Activated naive CD4-positive, alpha-beta T cell treated with anti-CD3 and anti-CD28 coated beads for 36 hours (primary cell): ENCODE data around the gene HACD3. TPM values are rescaled to one million over a fixed set of nuclear protein-coding genes. Genes with fewer than 3 reads are reported as not detected.
A peak's percentile ranks its signal among the peaks of the same experiment; 100 is the strongest.
"Not testable (repeated sequence)": the region's sequence is repeated elsewhere in the genome, so short reads cannot be mapped to it uniquely, and the experiment has no call there.

ENCODE experiments used
- CTCF ChIA-PET: fragments of 350-600 bp; sonication (Branson Sonifier 250); formaldehyde crosslinking; loops from one replicate; lab custom pipeline; 2021; ENCODE audit warnings: antibody characterized with exemption; lab: Charles Lee
- DNase-seq: peaks from one replicate; pipeline ENCODE4 v3.0.0-alpha.2; 2020
- H3K27ac Mint-ChIP-seq: one replicate; pipeline ENCODE4 v1.8.0; 2021; ENCODE audit warnings: mild to moderate bottlenecking, mixed read lengths
- H3K27me3 Mint-ChIP-seq: one replicate; pipeline ENCODE4 v1.8.0; 2021; ENCODE audit warnings: low read depth, mixed read lengths
- H3K36me3 Mint-ChIP-seq: one replicate; pipeline ENCODE4 v1.8.0; 2021; ENCODE audit warnings: low read depth, mixed read lengths
- H3K4me1 Mint-ChIP-seq: one replicate; pipeline ENCODE4 v1.8.0; 2021; ENCODE audit warnings: low read depth, mixed read lengths
- H3K4me3 Mint-ChIP-seq: one replicate; pipeline ENCODE4 v1.8.0; 2021; ENCODE audit warnings: mild to moderate bottlenecking, moderate library complexity, mixed read lengths
- H3K9me3 Mint-ChIP-seq: one replicate; pipeline ENCODE4 v1.8.0; 2021; ENCODE audit warnings: mixed read lengths
- intact Hi-C: fragments of 100-400 bp; cut with micrococcal nuclease; formaldehyde crosslinking; loops from one replicate; pipeline ENCODE4 v1.15.1; 2023
- total RNA-seq, 2 experiments: library from RNA; stranded (reverse); gene quantifications; one replicate each; pipeline ENCODE4 v1.2.3, GENCODE V29; 2021

HACD3 gene
- total RNA-seq, 2 experiments from 2014 or later = 29.1 to 30.1 TPM

- intact Hi-C loops = no loop called here
- Mint-ChIP-seq H3K27me3 (no peaks in the 10 kb centered on the region), H3K9me3 (no peaks in the 10 kb centered on the region), H3K4me3 (no peak overlapping the region), H3K27ac (no peak overlapping the region), H3K4me1 (peaks cover 4% of the 10 kb centered on the region), H3K36me3 (no peaks in the 10 kb centered on the region)
- CTCF ChIA-PET = interaction anchor here (0.6 kb wide), 3 partner anchors 32 to 457 kb away, joined by 3 to 4 read pairs (median 3); no protein-coding TSS in a partner anchor
- DNase-seq = no peak
These were observed 4.6 kb upstream of the HACD3 start for GRCh38 chr15:65525622-65526021.

GRCh38 chr15:65528461-65529060 is 1.7 kb upstream of the HACD3 start:
- no peaks in the 10 kb centered on the region for H3K36me3 Mint-ChIP-seq
- no peak overlapping the region for H3K27ac Mint-ChIP-seq
- no peak for DNase-seq
- H3K4me1 Mint-ChIP-seq = peaks cover 24% of the 10 kb centered on the region
- CTCF ChIA-PET = interaction anchor here (0.6 to 2.1 kb wide), 2 partner anchors 10 to 17 kb away, joined by 3 to 10 read pairs; no protein-coding TSS in a partner anchor
- H3K27me3 Mint-ChIP-seq = no peaks in the 10 kb centered on the region
- no peak overlapping the region for H3K4me3 Mint-ChIP-seq
- intact Hi-C loops = no loop called here
- no peaks in the 10 kb centered on the region for H3K9me3 Mint-ChIP-seq

GRCh38 chr15:65529762-65530317 is 423 bp upstream of the HACD3 start:
- CTCF ChIA-PET = no interaction called here
- intact Hi-C loops = loop anchor here (1.0 to 5.0 kb wide), 3 partner anchors 13 to 762 kb away; partner anchors contain the start of genes DIS3L, DPP8 and INTS14

GRCh38 chr15:65532738-65533051 is 2.4 kb downstream of the HACD3 start:
- intact Hi-C loops = loop anchor here (5.0 kb wide), 1 partner anchor 760 kb away; the partner anchor contains the start of gene DIS3L
- no peak for DNase-seq
- no peak overlapping the region for H3K27ac Mint-ChIP-seq
- no peak overlapping the region for H3K4me3 Mint-ChIP-seq
- H3K9me3 Mint-ChIP-seq = no peaks in the 10 kb centered on the region
- CTCF ChIA-PET = interaction anchor here (0.6 kb wide), 1 partner anchor 36 kb away, joined by 3 read pairs; no protein-coding TSS in a partner anchor
- H3K27me3 Mint-ChIP-seq = no peaks in the 10 kb centered on the region
- H3K4me1 Mint-ChIP-seq = peaks cover 32% of the 10 kb centered on the region
- H3K36me3 Mint-ChIP-seq = peaks cover 3% of the 10 kb centered on the region

More at GRCh38 chr15:65529762-65530317, 423 bp upstream of the HACD3 start:
- Mint-ChIP-seq H3K27ac (peak overlapping the region; percentile 69), H3K9me3 (no peaks in the 10 kb centered on the region), H3K27me3 (no peaks in the 10 kb centered on the region), H3K4me3 (peak overlapping the region; percentile 83), H3K4me1 (peaks cover 32% of the 10 kb centered on the region), H3K36me3 (no peaks in the 10 kb centered on the region)
- DNase-seq = no peak

GRCh38 chr15:65533057-65533756 is 2.9 kb downstream of the HACD3 start:
- no peak overlapping the region for H3K4me3 Mint-ChIP-seq
- H3K27ac Mint-ChIP-seq = no peak overlapping the region
- H3K27me3 Mint-ChIP-seq = no peaks in the 10 kb centered on the region
- H3K36me3 Mint-ChIP-seq = peaks cover 7% of the 10 kb centered on the region
- no peaks in the 10 kb centered on the region for H3K9me3 Mint-ChIP-seq
- CTCF ChIA-PET = interaction anchor here (0.6 to 0.9 kb wide), 2 partner anchors 36 to 757 kb away, joined by 3 read pairs; no protein-coding TSS in a partner anchor
- peaks cover 36% of the 10 kb centered on the region for H3K4me1 Mint-ChIP-seq
- no peak for DNase-seq
- intact Hi-C loops = loop anchor here (5.0 kb wide), 1 partner anchor 759 kb away; the partner anchor contains the start of gene DIS3L

GRCh38 chr15:65535192-65535591 is 4.9 kb downstream of the HACD3 start:
- H3K4me3 Mint-ChIP-seq = no peak overlapping the region
- H3K27ac Mint-ChIP-seq = no peak overlapping the region
- H3K9me3 Mint-ChIP-seq = no peaks in the 10 kb centered on the region
- peaks cover 7% of the 10 kb centered on the region for H3K36me3 Mint-ChIP-seq
- no peak for DNase-seq
- no peaks in the 10 kb centered on the region for H3K27me3 Mint-ChIP-seq
- intact Hi-C loops = no loop called here
- H3K4me1 Mint-ChIP-seq = peaks cover 33% of the 10 kb centered on the region
- CTCF ChIA-PET = no interaction called here

GRCh38 chr15:65540314-65540713 is 10.1 kb downstream of the HACD3 start:
- Mint-ChIP-seq H3K9me3 (no peaks in the 10 kb centered on the region), H3K4me1 (peaks cover 14% of the 10 kb centered on the region), H3K27ac (no peak overlapping the region), H3K4me3 (no peak overlapping the region), H3K36me3 (peaks cover 12% of the 10 kb centered on the region), H3K27me3 (no peaks in the 10 kb centered on the region)
- CTCF ChIA-PET = interaction anchor here (0.6 to 1.1 kb wide), 2 partner anchors 56 to 317 kb away, joined by 3 to 4 read pairs; no protein-coding TSS in a partner anchor
- no peak for DNase-seq
- intact Hi-C loops = no loop called here

GRCh38 chr15:65541231-65541820 is 11.1 kb downstream of the HACD3 start:
- Mint-ChIP-seq H3K36me3 (peaks cover 11% of the 10 kb centered on the region), H3K27ac (no peak overlapping the region), H3K9me3 (no peaks in the 10 kb centered on the region), H3K27me3 (no peaks in the 10 kb centered on the region), H3K4me3 (no peak overlapping the region), H3K4me1 (peaks cover 14% of the 10 kb centered on the region)
- CTCF ChIA-PET = interaction anchor here (0.7 kb wide), 1 partner anchor 376 kb away, joined by 3 read pairs; no protein-coding TSS in a partner anchor
- no peak for DNase-seq
- intact Hi-C loops = no loop called here

- peaks cover 2% of the 10 kb centered on the region for H3K9me3 Mint-ChIP-seq
These were observed 17.6 kb downstream of the HACD3 start for GRCh38 chr15:65547841-65548240.

GRCh38 chr15:65549288-65549687 is 19.0 kb downstream of the HACD3 start:
- intact Hi-C loops, DNase-seq, H3K27ac Mint-ChIP-seq, H3K27me3 Mint-ChIP-seq, H3K36me3 Mint-ChIP-seq, H3K9me3 Mint-ChIP-seq, H3K4me3 Mint-ChIP-seq: not testable (repeated sequence)
- peaks cover 23% of the 10 kb centered on the region for H3K4me1 Mint-ChIP-seq
- CTCF ChIA-PET = interaction anchor here (0.6 kb wide), 2 partner anchors 33 to 161 kb away, joined by 4 to 5 read pairs; no protein-coding TSS in a partner anchor

More at GRCh38 chr15:65547841-65548240, 17.6 kb downstream of the HACD3 start:
- Mint-ChIP-seq H3K4me1 (peaks cover 26% of the 10 kb centered on the region), H3K4me3 (no peak overlapping the region), H3K27me3 (no peaks in the 10 kb centered on the region), H3K27ac (no peak overlapping the region), H3K36me3 (peaks cover 8% of the 10 kb centered on the region)
- DNase-seq = no peak
- CTCF ChIA-PET = no interaction called here
- intact Hi-C loops = no loop called here

GRCh38 chr15:65550681-65551098 is 20.4 kb downstream of the HACD3 start:
- Mint-ChIP-seq H3K4me3 (no peak overlapping the region), H3K9me3 (peaks cover 2% of the 10 kb centered on the region), H3K27ac (no peak overlapping the region), H3K4me1 (peaks cover 21% of the 10 kb centered on the region), H3K27me3 (no peaks in the 10 kb centered on the region), H3K36me3 (peaks cover 11% of the 10 kb centered on the region)
- no peak for DNase-seq
- CTCF ChIA-PET = interaction anchor here (0.5 kb wide), 1 partner anchor 34 kb away, joined by 3 read pairs; no protein-coding TSS in a partner anchor
- intact Hi-C loops = loop anchor here (10.0 kb wide), 1 partner anchor 146 kb away; no protein-coding TSS in a partner anchor

- peaks cover 11% of the 10 kb centered on the region for H3K36me3 Mint-ChIP-seq
- H3K4me3 Mint-ChIP-seq = no peak overlapping the region
- DNase-seq = no peak
- CTCF ChIA-PET = interaction anchor here (0.5 to 0.6 kb wide), 2 partner anchors 35 to 1383 kb away, joined by 3 read pairs; no protein-coding TSS in a partner anchor
- H3K27ac Mint-ChIP-seq = no peak overlapping the region
- H3K27me3 Mint-ChIP-seq = no peaks in the 10 kb centered on the region
- peaks cover 2% of the 10 kb centered on the region for H3K9me3 Mint-ChIP-seq
- H3K4me1 Mint-ChIP-seq = peaks cover 21% of the 10 kb centered on the region
- intact Hi-C loops = loop anchor here (10.0 kb wide), 1 partner anchor 146 kb away; no protein-coding TSS in a partner anchor
These were observed 20.9 kb downstream of the HACD3 start for GRCh38 chr15:65551183-65551582.
